IgD-negative memory B cell (primary cell): Measurements from ENCODE around the gene BTN1A1. TPM values are rescaled to one million over a fixed set of nuclear protein-coding genes. Genes with fewer than 3 reads are reported as not detected.
"Not testable (repeated sequence)": the region's sequence is repeated elsewhere in the genome, so short reads cannot be mapped to it uniquely, and the experiment has no call there.

Source experiments
- H3K27ac Mint-ChIP-seq, 3 donors: one replicate each; pipeline ENCODE4 v1.8.0; 2020 to 2022; ENCODE audit warnings: mild to moderate bottlenecking in 3 of 3, mixed read lengths in 3 of 3, moderate library complexity in 1 of 3
- H3K27me3 Mint-ChIP-seq: one replicate; pipeline ENCODE4 v1.8.0; 2021; ENCODE audit warnings: mixed read lengths
- H3K36me3 Mint-ChIP-seq: one replicate; pipeline ENCODE4 v1.8.0; 2020; ENCODE audit warnings: mild to moderate bottlenecking, mixed read lengths
- H3K4me1 Mint-ChIP-seq, 3 donors: one replicate each; pipeline ENCODE4 v1.8.0; 2020 to 2022; ENCODE audit warnings: mixed read lengths in 3 of 3, mild to moderate bottlenecking in 1 of 3
- H3K4me3 Mint-ChIP-seq, 4 donors: one replicate each; pipeline ENCODE4 v1.8.0; 2020 to 2022; ENCODE audit warnings: mild to moderate bottlenecking in 4 of 4, mixed read lengths in 4 of 4, moderate library complexity in 3 of 4
- H3K9me3 Mint-ChIP-seq, 3 donors: one replicate each; pipeline ENCODE4 v1.8.0; 2020 to 2021; ENCODE audit warnings: mixed read lengths in 3 of 3, mild to moderate bottlenecking in 1 of 3
- polyA plus RNA-seq: library from polyadenylated mRNA; unstranded; fragments of 300-500 nt; fragmentation: Illumina TruSeq; gene quantifications from one replicate; pipeline ENCODE4 v1.2.3, GENCODE V29; 2021

The BTN1A1 gene
- polyA plus RNA-seq, 1 donor from 2014 or later = 3.7 TPM

- H3K9me3 Mint-ChIP-seq = peaks cover 5 to 9% (median 6%) of the 10 kb centered on the region in 3 donors
- H3K27ac Mint-ChIP-seq = no peak overlapping the region
- H3K4me1 Mint-ChIP-seq = peaks cover 10 to 11% (median 11%) of the 10 kb centered on the region in 3 donors
- peaks cover 7% of the 10 kb centered on the region for H3K36me3 Mint-ChIP-seq
- H3K27me3 Mint-ChIP-seq = no peaks in the 10 kb centered on the region
- no peak overlapping the region for H3K4me3 Mint-ChIP-seq
Observed at GRCh38 chr6:26485112-26485780, 14.9 kb upstream of the BTN1A1 start.

- H3K9me3 Mint-ChIP-seq = peaks cover 5 to 9% (median 6%) of the 10 kb centered on the region in 3 donors
- no peaks in the 10 kb centered on the region for H3K27me3 Mint-ChIP-seq
- peaks cover under 1 to 2% (median 1%) of the 10 kb centered on the region in 3 donors for H3K4me1 Mint-ChIP-seq
- H3K36me3 Mint-ChIP-seq = peaks cover 7% of the 10 kb centered on the region
- no peak overlapping the region for H3K27ac Mint-ChIP-seq
- no peak overlapping the region for H3K4me3 Mint-ChIP-seq
Observed at GRCh38 chr6:26486358-26486757, 13.7 kb upstream of the BTN1A1 start.

GRCh38 chr6:26487466-26487865 lies 12.6 kb upstream of the BTN1A1 start:
- Mint-ChIP-seq H3K36me3 (peaks cover 7% of the 10 kb centered on the region), H3K27ac (no peak overlapping the region), H3K4me1 (peaks cover 0 to 2% (median 0%) of the 10 kb centered on the region in 3 donors), H3K27me3 (no peaks in the 10 kb centered on the region), H3K4me3 (peak overlapping the region in 1 of 4 donors; percentile 13), H3K9me3 (peaks cover 5 to 9% (median 6%) of the 10 kb centered on the region in 3 donors)

- H3K9me3 Mint-ChIP-seq = peaks cover 5 to 9% (median 6%) of the 10 kb centered on the region in 3 donors
- peak overlapping the region in 2 of 3 donors; percentile 24 to 36 for H3K27ac Mint-ChIP-seq
- peaks cover 7% of the 10 kb centered on the region for H3K36me3 Mint-ChIP-seq
- peaks cover 0 to 3% (median 3%) of the 10 kb centered on the region in 3 donors for H3K4me1 Mint-ChIP-seq
- H3K4me3 Mint-ChIP-seq = no peak overlapping the region
- H3K27me3 Mint-ChIP-seq = no peaks in the 10 kb centered on the region
Observed at GRCh38 chr6:26489996-26490964, 9.8 kb upstream of the BTN1A1 start.

- H3K4me3 Mint-ChIP-seq = no peak overlapping the region
Observed at GRCh38 chr6:26491604-26492003, 8.5 kb upstream of the BTN1A1 start.

GRCh38 chr6:26493258-26493657 lies 6.8 kb upstream of the BTN1A1 start:
- no peak overlapping the region for H3K27ac Mint-ChIP-seq
- H3K27me3 Mint-ChIP-seq = no peaks in the 10 kb centered on the region
- peaks cover 6 to 11% (median 9%) of the 10 kb centered on the region in 3 donors for H3K4me1 Mint-ChIP-seq
- H3K36me3 Mint-ChIP-seq = no peaks in the 10 kb centered on the region
- H3K9me3 Mint-ChIP-seq = no peaks in the 10 kb centered on the region
- H3K4me3 Mint-ChIP-seq = no peak overlapping the region

More at GRCh38 chr6:26491604-26492003, 8.5 kb upstream of the BTN1A1 start:
- H3K9me3 Mint-ChIP-seq = peaks cover 5 to 9% (median 6%) of the 10 kb centered on the region in 3 donors
- no peaks in the 10 kb centered on the region for H3K27me3 Mint-ChIP-seq
- H3K27ac Mint-ChIP-seq = no peak overlapping the region
- H3K4me1 Mint-ChIP-seq = peaks cover 0 to 3% (median 3%) of the 10 kb centered on the region in 3 donors
- peaks cover 5% of the 10 kb centered on the region for H3K36me3 Mint-ChIP-seq

- H3K27me3 Mint-ChIP-seq = no peaks in the 10 kb centered on the region
- H3K36me3 Mint-ChIP-seq = no peaks in the 10 kb centered on the region
- H3K4me1 Mint-ChIP-seq = peaks cover 6 to 11% (median 9%) of the 10 kb centered on the region in 3 donors
- no peak overlapping the region for H3K4me3 Mint-ChIP-seq
- H3K9me3 Mint-ChIP-seq = no peaks in the 10 kb centered on the region
- peak overlapping the region in 1 of 3 donors; percentile 35 for H3K27ac Mint-ChIP-seq
Observed at GRCh38 chr6:26494117-26494516, 6.0 kb upstream of the BTN1A1 start.

- Mint-ChIP-seq H3K27ac (no peak overlapping the region), H3K4me1 (peaks cover 6 to 9% (median 9%) of the 10 kb centered on the region in 3 donors), H3K9me3 (no peaks in the 10 kb centered on the region), H3K4me3 (no peak overlapping the region), H3K27me3 (no peaks in the 10 kb centered on the region), H3K36me3 (no peaks in the 10 kb centered on the region)
Observed at GRCh38 chr6:26495281-26495680, 4.8 kb upstream of the BTN1A1 start.

GRCh38 chr6:26497610-26498009 lies 2.5 kb upstream of the BTN1A1 start:
- peaks cover 17 to 23% (median 23%) of the 10 kb centered on the region in 3 donors for H3K4me1 Mint-ChIP-seq
- H3K27me3 Mint-ChIP-seq = peaks cover 3% of the 10 kb centered on the region
- H3K9me3 Mint-ChIP-seq = peaks cover 0 to 1% (median 0%) of the 10 kb centered on the region in 3 donors
- H3K27ac Mint-ChIP-seq = no peak overlapping the region
- no peaks in the 10 kb centered on the region for H3K36me3 Mint-ChIP-seq
- peak overlapping the region in 1 of 4 donors; percentile 2 for H3K4me3 Mint-ChIP-seq

GRCh38 chr6:26501482-26501986 lies 1.4 kb downstream of the BTN1A1 start:
- Mint-ChIP-seq H3K4me3 (peak overlapping the region; percentile 79 to 91 (median 87)), H3K4me1 (peaks cover 17 to 23% (median 22%) of the 10 kb centered on the region in 3 donors), H3K27me3 (peaks cover 3% of the 10 kb centered on the region), H3K27ac (peak overlapping the region in 2 of 3 donors; percentile 22 to 39), H3K9me3 (peaks cover 0 to 1% (median 0%) of the 10 kb centered on the region in 3 donors), H3K36me3 (peaks cover 6% of the 10 kb centered on the region)

GRCh38 chr6:26502165-26502564 lies 2.1 kb downstream of the BTN1A1 start:
- Mint-ChIP-seq H3K4me3 (peak overlapping the region; percentile 79 to 91 (median 87)), H3K36me3 (peaks cover 6% of the 10 kb centered on the region), H3K27me3 (peaks cover 3% of the 10 kb centered on the region), H3K27ac (peak overlapping the region in 1 of 3 donors; percentile 39), H3K9me3 (peaks cover 0 to 1% (median 0%) of the 10 kb centered on the region in 3 donors), H3K4me1 (peaks cover 14 to 21% (median 21%) of the 10 kb centered on the region in 3 donors)

GRCh38 chr6:26502626-26503025 lies 2.5 kb downstream of the BTN1A1 start:
- Mint-ChIP-seq H3K4me3 (peak overlapping the region in 1 of 4 donors; percentile 9), H3K4me1 (peaks cover 10 to 17% (median 16%) of the 10 kb centered on the region in 3 donors), H3K27me3 (peaks cover 3% of the 10 kb centered on the region), H3K36me3 (peaks cover 6% of the 10 kb centered on the region), H3K27ac (no peak overlapping the region), H3K9me3 (peaks cover 0 to 1% (median 0%) of the 10 kb centered on the region in 3 donors)

GRCh38 chr6:26507658-26508057 lies 7.6 kb downstream of the BTN1A1 start:
- Mint-ChIP-seq H3K36me3 (peaks cover 8% of the 10 kb centered on the region), H3K27ac (no peak overlapping the region), H3K4me3 (no peak overlapping the region), H3K27me3 (no peaks in the 10 kb centered on the region), H3K4me1 (peaks cover 0 to 2% (median 2%) of the 10 kb centered on the region in 3 donors), H3K9me3 (no peaks in the 10 kb centered on the region)

- not testable (repeated sequence) for H3K9me3 Mint-ChIP-seq, H3K4me3 Mint-ChIP-seq, H3K27ac Mint-ChIP-seq, H3K36me3 Mint-ChIP-seq, H3K27me3 Mint-ChIP-seq, H3K4me1 Mint-ChIP-seq
Observed at GRCh38 chr6:26511033-26511432, 10.9 kb downstream of the BTN1A1 start.

GRCh38 chr6:26514984-26515383 lies 14.9 kb downstream of the BTN1A1 start:
- Mint-ChIP-seq H3K27me3 (no peaks in the 10 kb centered on the region), H3K4me3 (no peak overlapping the region)

More at GRCh38 chr6:26514984-26515383, 14.9 kb downstream of the BTN1A1 start:
- Mint-ChIP-seq H3K27ac (no peak overlapping the region), H3K36me3 (no peaks in the 10 kb centered on the region), H3K9me3 (no peaks in the 10 kb centered on the region), H3K4me1 (peaks cover 0 to 6% (median 5%) of the 10 kb centered on the region in 3 donors)
